Measurements from ENCODE around the gene RYR2.

DNA sequence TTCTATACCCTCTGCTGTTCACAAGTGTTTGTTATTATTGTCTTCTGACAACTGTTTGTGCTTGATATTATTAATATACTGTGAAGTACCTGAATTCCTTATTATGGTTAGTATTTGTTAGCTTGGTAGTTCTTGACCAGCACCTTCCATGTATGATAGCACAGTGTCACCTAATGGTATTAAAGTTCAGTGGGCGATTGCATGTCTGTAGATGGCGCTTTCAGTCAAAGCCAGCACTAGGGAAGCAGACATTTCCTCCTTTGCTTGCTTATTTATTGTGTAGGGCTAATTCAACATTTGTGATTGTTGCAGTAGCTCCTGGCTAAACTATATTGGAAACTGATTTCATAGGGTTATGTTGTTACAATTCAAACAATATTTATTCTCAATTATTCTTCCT is 630.8 kb downstream of the RYR2 start:
- TF ChIP-seq POLR2A (IDR thresholded peaks at IDR 0.05) = no peak
- TF ChIP-seq, protein P1, sequence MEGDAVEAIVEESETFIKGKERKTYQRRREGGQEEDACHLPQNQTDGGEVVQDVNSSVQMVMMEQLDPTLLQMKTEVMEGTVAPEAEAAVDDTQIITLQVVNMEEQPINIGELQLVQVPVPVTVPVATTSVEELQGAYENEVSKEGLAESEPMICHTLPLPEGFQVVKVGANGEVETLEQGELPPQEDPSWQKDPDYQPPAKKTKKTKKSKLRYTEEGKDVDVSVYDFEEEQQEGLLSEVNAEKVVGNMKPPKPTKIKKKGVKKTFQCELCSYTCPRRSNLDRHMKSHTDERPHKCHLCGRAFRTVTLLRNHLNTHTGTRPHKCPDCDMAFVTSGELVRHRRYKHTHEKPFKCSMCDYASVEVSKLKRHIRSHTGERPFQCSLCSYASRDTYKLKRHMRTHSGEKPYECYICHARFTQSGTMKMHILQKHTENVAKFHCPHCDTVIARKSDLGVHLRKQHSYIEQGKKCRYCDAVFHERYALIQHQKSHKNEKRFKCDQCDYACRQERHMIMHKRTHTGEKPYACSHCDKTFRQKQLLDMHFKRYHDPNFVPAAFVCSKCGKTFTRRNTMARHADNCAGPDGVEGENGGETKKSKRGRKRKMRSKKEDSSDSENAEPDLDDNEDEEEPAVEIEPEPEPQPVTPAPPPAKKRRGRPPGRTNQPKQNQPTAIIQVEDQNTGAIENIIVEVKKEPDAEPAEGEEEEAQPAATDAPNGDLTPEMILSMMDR (IDR thresholded peaks at IDR 0.05) = no peak
- no peak for TF ChIP-seq EP300 (IDR thresholded peaks at IDR 0.05)
- TF ChIP-seq POLR2AphosphoS5 (IDR thresholded peaks at IDR 0.05) = no peak

Data from suprapubic skin (tissue), 4 donors.